Spinal cord (tissue), 10 donors: ENCODE results near the gene CDK5. TPM values are rescaled to one million over a fixed set of nuclear protein-coding genes. Genes with fewer than 3 reads are reported as not detected.

Experiments
- DNase-seq, 6 donors: peaks; one replicate each; pipeline versions ENCODE4 v3.0.0 to v3.0.0-alpha.2; 2013 to 2015; ENCODE audit warnings: low spot score in 6 of 6, low read depth in 4 of 6
- H3K27ac ChIP-seq: one replicate; pipeline ENCODE4 v1.5.1; 2013; ENCODE audit warnings: low read depth, low read length, control low read depth
- H3K27me3 ChIP-seq: one replicate; pipeline ENCODE4 v1.6.1; 2013; ENCODE audit warnings: low read length; ENCODE audit not compliant: control insufficient read depth, insufficient read depth
- H3K36me3 ChIP-seq: one replicate; pipeline ENCODE4 v1.6.1; 2013; ENCODE audit warnings: low read length; ENCODE audit not compliant: control insufficient read depth, insufficient read depth
- H3K4me1 ChIP-seq: one replicate; pipeline ENCODE4 v1.6.1; 2013; ENCODE audit warnings: low read length; ENCODE audit not compliant: control insufficient read depth, insufficient read depth
- H3K4me3 ChIP-seq: one replicate; pipeline ENCODE4 v1.5.1; 2013; ENCODE audit warnings: low read depth, low read length, control low read depth
- H3K9me3 ChIP-seq: one replicate; pipeline ENCODE4 v1.6.1; 2013; ENCODE audit warnings: low read length; ENCODE audit not compliant: control insufficient read depth, insufficient read depth
- WGBS: methylation state at CpG from one replicate; pipeline ENCODE4 v1.1.5; 2013; ENCODE audit warnings: missing lambda C conversion rate; ENCODE audit not compliant: insufficient coverage; 5-methylcytosine and 5-hydroxymethylcytosine counted together
- polyA plus RNA-seq, 2 donors: library from polyadenylated mRNA; unstranded; fragments of 120-200 nt; gene quantifications; one replicate each; pipeline ENCODE4 v1.2.1, GENCODE V29; 2013; ENCODE audit not compliant: insufficient read length in 2 of 2
- total RNA-seq, 2 donors: library from RNA; depleted of rRNA in 1 of 2; stranded (reverse); fragments of 120-200 nt in 1 of 2; fragments of >200 nt in 1 of 2; gene quantifications; one replicate each; pipeline versions ENCODE4 v1.2.3 to v1.2.4, GENCODE V29; 2013 to 2014
- donor health status: healthy.

Gene CDK5
- total and polyA plus RNA-seq, 4 donors = 33.3 to 94.3 (median 64.8) TPM

DNA sequence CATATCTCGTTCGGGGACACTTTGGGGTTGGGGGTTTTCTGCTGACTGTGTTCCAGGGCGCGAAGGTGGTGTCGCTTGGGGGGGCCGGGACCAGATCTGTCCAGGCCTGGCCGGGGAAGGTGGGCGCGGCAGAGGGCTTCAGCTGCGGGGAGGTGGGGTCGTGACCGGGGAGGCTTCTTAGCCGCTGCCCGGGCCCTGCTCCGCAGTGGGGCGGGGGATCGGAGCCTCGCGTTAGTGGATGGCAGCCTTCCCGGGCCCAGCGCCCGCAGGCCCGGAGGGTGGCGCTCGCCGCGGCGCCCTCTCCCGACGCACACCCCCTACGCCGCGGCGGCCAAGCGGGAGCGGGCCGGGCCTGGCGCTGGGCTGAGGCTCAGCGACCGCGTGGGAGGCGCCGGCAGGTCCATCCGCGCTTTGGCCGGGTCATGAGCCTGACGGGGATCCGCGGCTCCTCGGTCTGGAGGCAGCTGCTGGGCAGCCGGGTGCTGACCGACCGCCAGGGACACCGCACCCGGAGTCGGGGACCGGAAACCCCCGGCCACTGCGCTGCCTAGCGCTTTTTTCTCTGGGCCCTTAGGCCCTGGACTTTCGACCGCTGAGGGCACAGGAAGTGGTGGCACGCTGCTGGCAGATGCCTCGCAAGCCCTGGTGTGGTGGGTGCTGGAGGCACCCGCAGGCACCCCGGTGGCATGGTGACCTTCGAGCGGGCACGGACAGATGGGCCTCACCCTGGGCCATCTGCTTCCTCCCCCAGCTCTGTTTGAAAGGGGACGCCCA lies 29.7 kb upstream of the CDK5 start:
- no peaks in the 10 kb centered on the region for H3K27me3 ChIP-seq
- H3K36me3 ChIP-seq = peaks cover 35% of the 10 kb centered on the region
- H3K9me3 ChIP-seq = no peaks in the 10 kb centered on the region
- peak overlapping the region; percentile 74 for H3K4me3 ChIP-seq
- WGBS = under 1% methylated on average over 70 of the region's 70 CpGs
- H3K4me1 ChIP-seq = peaks cover 64% of the 10 kb centered on the region
- DNase-seq = peak in 2 of 6 donors; percentile 76 to 87
- peak overlapping the region; percentile 80 for H3K27ac ChIP-seq

DNA sequence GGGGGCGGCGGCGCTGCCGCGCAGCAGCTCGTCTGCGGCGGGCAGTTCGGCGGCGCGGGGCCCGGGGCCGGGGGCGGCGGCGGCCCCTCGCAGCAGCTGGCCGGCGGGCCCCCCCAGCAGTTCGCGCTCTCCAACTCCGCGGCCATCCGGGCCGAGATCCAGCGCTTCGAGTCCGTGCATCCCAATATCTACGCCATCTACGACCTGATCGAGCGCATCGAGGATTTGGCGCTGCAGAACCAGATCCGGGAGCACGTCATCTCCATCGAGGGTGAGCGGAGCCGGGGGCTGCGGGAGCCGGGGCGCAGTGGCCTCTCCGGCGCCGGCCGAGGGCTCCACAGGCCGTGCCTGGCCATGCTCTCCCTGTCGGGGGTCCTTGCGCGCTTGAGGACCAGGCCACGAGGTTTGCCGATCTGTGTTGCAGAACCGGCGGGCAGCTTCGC lies 29.1 kb upstream of the CDK5 start:
- Histone ChIP-seq H3K27me3 (no peaks in the 10 kb centered on the region), H3K4me1 (peaks cover 70% of the 10 kb centered on the region), H3K4me3 (peak overlapping the region; percentile 74), H3K9me3 (no peaks in the 10 kb centered on the region), H3K27ac (peak overlapping the region; percentile 80), H3K36me3 (peaks cover 35% of the 10 kb centered on the region)
- peak in 2 of 6 donors; percentile 72 to 73 for DNase-seq
- 0% methylated on average over 56 of the region's 56 CpGs for WGBS

DNA sequence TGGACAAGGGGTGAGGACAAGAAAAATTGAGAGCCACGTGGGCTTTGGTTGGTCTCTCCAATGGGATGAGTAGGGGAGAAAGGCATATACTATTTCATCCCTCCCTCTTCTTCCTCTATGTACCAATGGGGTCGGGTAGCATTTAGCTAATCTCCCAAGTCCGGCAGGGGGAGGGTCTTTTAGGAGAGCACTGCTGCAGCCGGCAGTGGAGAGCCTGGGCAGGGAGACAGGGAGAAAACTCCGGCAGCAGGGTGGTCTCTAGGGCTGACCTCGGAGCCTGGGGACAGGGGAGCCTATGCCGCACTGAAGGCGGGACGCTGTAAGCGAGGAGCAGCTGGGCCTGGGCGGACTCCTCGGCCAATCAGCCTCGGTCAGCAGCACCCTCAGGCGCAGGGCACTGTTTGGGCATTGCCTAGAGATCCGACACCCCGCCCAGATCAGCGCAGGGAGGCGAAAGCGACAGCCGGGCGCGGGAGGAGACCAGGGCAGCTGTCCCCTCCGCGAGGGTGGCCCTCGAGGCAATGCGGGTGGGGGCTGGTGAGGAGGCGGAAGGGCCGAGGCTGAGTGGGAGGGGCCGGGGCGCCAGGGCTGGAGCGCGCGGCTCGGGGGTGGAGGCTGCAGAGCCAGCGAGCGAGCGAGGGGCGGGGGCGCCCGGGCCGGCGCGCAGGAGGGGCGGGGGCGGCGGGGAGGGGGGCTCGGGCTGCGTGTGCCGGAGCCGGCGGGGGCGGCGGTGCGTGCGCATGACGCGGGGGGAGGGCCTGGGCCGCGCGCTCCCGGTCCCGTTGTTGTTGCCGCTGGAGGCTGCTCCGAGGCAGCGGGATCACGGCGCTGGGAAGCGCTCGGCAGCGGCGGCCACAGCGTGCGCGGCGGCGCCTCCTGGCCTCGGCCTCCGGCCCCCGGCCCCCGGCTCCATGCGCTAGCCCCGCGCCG lies 28.3 kb upstream of the CDK5 start, which contains the start of gene AGAP3:
Gene AGAP3 (plus strand): TSS at position 785 of the 930 bp plus-strand sequence. CDS start 267 bp downstream, outside the sequence.
- Histone ChIP-seq H3K4me1 (peaks cover 72% of the 10 kb centered on the region), H3K36me3 (peaks cover 36% of the 10 kb centered on the region), H3K27me3 (no peaks in the 10 kb centered on the region), H3K4me3 (peak within 1 kb of the TSS; percentile 74), H3K27ac (peak within 1 kb of the TSS; percentile 97), H3K9me3 (no peaks in the 10 kb centered on the region)
- under 1% methylated on average over 72 of the region's 84 CpGs for WGBS
- peak in 5 of 6 donors; percentile 53 to 94 (median 76) for DNase-seq

DNA sequence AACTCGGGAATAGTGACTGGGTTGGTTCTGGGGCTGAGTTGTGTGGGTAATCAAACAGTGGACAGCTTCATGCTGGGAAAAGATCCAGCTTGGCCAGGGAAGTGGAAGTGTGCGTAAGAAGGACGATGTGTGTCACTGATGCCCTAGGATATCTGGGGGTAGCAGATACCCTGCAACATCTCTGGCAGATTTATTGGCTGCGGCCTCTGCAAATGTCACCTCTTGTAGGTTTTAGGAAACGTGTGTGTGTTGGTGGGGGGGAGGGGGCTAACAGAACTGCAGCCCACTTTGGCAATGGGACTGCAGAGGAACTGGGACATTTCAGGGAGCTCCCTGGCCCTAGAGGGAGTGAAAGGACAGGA lies 27.6 kb upstream of the CDK5 start:
- H3K4me3 ChIP-seq = peak overlapping the region; percentile 68
- peaks cover 70% of the 10 kb centered on the region for H3K4me1 ChIP-seq
- peak overlapping the region; percentile 97 for H3K27ac ChIP-seq
- DNase-seq = no peak
- WGBS = 33% methylated on average over 5 of the region's 5 CpGs
- peaks cover 34% of the 10 kb centered on the region for H3K36me3 ChIP-seq
- H3K27me3 ChIP-seq = no peaks in the 10 kb centered on the region
- H3K9me3 ChIP-seq = no peaks in the 10 kb centered on the region

DNA sequence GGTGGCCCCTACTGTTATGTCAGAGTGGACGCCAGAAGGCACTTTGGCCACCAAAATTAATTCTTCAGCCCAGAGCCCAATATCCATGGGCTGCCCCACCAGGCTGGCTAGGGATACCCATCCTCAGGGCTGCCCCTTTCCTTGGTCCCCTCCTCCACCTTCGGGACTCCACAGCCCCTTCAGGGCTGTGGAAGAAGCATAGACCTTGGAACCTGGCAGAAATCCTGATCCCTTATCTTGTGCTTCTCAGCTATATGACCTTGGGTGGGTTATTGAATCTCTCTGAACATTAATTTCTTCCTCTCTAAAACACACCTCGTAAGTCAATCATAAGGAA lies 26.1 kb upstream of the CDK5 start:
- Histone ChIP-seq H3K27me3 (no peaks in the 10 kb centered on the region), H3K27ac (peak overlapping the region; percentile 33), H3K4me3 (peak overlapping the region; percentile 68), H3K36me3 (peaks cover 31% of the 10 kb centered on the region), H3K9me3 (no peaks in the 10 kb centered on the region), H3K4me1 (peaks cover 70% of the 10 kb centered on the region)
- 11% methylated on average over 2 of the region's 3 CpGs for WGBS
- no peak for DNase-seq

DNA sequence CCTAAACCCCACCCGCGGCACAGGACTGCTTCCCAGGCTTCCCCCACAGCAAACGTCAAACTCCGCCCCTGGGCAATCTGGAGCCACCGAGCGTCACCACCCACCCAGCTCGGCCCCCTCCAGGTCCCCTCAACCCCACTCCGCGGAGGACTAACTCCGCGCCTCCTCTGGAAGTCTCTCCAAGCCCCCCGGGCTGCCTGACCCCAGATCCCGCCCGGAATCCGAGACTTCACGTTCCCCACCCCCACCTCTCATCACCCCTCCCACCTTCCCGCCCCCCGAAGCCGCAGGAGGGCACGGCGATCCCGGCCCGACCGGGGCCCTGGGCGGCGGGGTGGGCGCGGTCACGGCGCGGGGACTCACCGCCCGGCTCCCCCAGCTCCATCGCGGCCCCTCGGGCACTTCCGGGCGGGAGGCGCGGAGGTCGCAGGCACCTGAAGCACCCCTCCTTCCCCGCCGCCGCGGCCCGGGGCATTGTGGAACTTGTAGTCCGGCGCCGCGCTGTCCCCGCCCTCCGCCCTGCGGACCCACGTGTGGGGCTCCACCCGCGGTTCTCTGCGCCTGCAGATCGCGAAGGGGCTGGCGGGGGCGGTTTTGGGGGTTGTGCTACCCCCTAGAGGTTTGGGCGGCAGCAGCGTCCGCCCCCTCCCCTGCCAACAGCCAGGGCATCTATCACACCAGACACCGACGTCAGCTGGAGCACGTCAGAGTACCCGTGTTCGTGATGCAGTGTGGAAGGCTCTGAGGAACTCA lies 25.6 kb upstream of the CDK5 start, which contains the start of gene TMUB1:
Gene TMUB1 (minus strand): TSS at position 423 of the 753 bp plus-strand sequence. CDS start 930 bp downstream, outside the sequence.
- peak within 1 kb of the TSS; percentile 33 for H3K27ac ChIP-seq
- DNase-seq = peak in 2 of 6 donors; percentile 90 to 93

DNA sequence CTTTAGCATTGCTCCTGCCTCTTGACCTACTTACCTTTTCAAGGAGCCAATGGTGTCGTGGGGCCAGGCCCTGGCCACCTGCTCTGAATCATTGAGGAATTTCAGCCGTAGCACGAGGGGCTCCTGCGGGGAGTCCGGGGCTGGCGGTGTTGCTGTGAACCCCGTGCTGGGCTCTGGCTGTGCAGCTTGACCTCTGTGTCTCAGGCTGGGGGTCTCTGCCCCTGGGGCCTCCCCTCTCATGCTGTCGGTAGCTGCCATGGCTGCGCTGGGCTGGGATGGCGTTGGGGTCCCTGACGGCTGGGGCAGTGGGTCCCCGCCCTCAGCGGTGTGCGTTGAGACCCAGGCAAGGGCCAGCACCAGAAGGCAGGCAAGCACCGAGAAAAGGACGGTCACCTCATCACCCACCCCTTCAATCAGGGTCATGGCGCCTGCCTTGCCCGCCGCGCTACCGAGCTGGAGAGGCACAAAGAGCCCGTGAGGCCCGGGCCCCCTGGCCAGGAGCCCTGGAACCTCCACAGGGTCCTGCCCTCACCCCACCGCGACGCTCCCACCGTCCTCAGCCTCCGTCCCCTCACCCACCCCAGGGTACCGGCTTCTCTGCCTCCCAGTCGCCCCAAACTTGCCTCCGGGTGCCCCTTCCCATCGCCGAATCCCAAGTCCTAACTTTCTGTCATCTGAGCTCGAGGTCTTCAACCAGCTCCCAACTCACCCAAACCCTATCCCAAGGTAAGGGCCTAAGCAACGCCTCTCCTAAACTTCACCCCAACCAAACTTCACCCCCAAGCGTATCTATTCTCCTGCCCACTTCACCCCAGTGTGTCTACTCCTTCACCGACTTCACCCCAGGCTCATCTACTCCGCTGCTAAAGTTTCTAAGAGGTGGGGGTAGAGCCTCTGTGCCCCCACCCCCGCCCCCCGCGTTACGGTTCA lies 24.7 kb upstream of the CDK5 start:
- Histone ChIP-seq H3K27me3 (no peaks in the 10 kb centered on the region), H3K36me3 (peaks cover 36% of the 10 kb centered on the region), H3K27ac (no peak overlapping the region), H3K9me3 (no peaks in the 10 kb centered on the region), H3K4me3 (peak overlapping the region; percentile 68), H3K4me1 (peaks cover 70% of the 10 kb centered on the region)
- DNase-seq = no peak
- WGBS = 57% methylated on average over 37 of the region's 42 CpGs

More for the DNA sequence above, 25.6 kb upstream of the CDK5 start, which contains the start of gene TMUB1:
- WGBS = under 1% methylated on average over 58 of the region's 69 CpGs
- peaks cover 32% of the 10 kb centered on the region for H3K36me3 ChIP-seq
- H3K9me3 ChIP-seq = no peaks in the 10 kb centered on the region
- peak within 1 kb of the TSS; percentile 68 for H3K4me3 ChIP-seq
- H3K27me3 ChIP-seq = no peaks in the 10 kb centered on the region
- peaks cover 70% of the 10 kb centered on the region for H3K4me1 ChIP-seq

DNA sequence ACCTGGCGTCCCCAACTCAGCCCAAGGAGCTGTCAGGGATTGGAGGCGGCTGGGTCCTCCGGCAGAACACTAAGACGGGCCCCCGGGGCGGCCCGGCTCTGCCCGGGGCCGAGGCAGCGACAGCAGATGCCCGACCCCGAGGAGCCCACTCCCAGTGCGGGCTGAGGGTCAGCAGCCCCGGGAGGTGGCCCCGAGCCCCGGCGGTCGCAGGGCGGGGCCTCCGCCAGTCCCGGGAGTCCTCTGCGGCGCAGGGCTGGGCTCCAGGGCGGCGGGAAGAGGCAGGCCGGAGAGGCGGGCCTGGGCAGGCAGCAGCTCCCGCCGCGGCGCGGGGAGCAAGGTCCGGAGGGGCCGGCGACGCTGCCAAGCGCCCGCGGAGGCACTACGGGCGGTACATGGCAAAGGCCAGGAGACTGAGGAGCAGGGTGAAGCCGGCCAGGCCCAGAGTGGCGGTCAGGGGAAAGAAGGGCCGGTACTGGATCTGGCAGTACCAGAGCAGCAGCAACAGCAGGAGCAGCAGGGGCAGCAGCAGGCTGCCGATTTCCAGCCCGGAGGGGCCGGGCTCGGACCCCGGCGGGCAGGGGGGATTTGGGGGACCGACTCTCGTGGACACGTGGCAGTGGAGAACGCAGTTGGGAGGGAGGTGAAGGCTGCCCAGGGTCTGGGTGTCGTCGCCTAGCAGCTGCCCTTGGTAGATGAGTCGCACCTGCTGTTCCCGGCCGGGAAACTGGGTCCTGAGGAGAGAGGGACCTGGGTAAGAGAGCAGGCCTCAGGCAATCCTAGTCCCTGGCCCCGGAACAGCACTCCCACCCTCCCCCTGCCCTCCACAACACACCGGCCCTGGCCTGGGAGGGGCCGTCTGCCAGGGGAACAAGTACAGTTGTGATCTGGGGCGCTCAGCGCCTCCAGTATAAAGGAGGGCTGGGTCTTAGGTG lies 23.7 kb upstream of the CDK5 start:
- Histone ChIP-seq H3K4me3 (peak overlapping the region; percentile 85), H3K27me3 (no peaks in the 10 kb centered on the region), H3K9me3 (no peaks in the 10 kb centered on the region), H3K4me1 (peaks cover 68% of the 10 kb centered on the region), H3K36me3 (peaks cover 46% of the 10 kb centered on the region), H3K27ac (peak overlapping the region; percentile 89)
- WGBS = 18% methylated on average over 54 of the region's 64 CpGs
- DNase-seq = no peak
